H9 (cell line): ENCODE data around the gene TBC1D22A. TPM values are rescaled to one million over a fixed set of nuclear protein-coding genes. Genes with fewer than 3 reads are reported as not detected.

ENCODE experiments used
- DNase-seq: peaks from one replicate; pipeline ENCODE4 v3.0.0-alpha.2; 2017
- H2AFZ ChIP-seq: one replicate; pipeline ENCODE4 v1.6.1; 2013; ENCODE audit warnings: mild to moderate bottlenecking, low read length, control low read depth, moderate library complexity
- H2AK5ac ChIP-seq: 2 replicates; pipeline ENCODE4 v1.6.1; 2013; ENCODE audit warnings: low read length, control low read depth, mixed read lengths; ENCODE audit not compliant: insufficient read length
- H2BK120ac ChIP-seq: one replicate; pipeline ENCODE4 v1.6.1; 2013; ENCODE audit warnings: low read depth, mild to moderate bottlenecking, low read length, control low read depth, inconsistent platforms; ENCODE audit not compliant: poor library complexity, severe bottlenecking
- H2BK12ac ChIP-seq: 2 replicates; pipeline ENCODE4 v1.6.1; 2013; ENCODE audit warnings: low read length, control low read depth, mixed read lengths, low read depth; ENCODE audit not compliant: insufficient read length
- H2BK15ac ChIP-seq: 2 replicates; pipeline ENCODE4 v1.6.1; 2013; ENCODE audit warnings: low read depth, low read length, control low read depth
- H2BK20ac ChIP-seq: one replicate; pipeline ENCODE4 v1.6.1; 2013; ENCODE audit warnings: low read depth, mild to moderate bottlenecking, low read length, control low read depth, inconsistent platforms; ENCODE audit not compliant: poor library complexity, severe bottlenecking
- H2BK5ac ChIP-seq: 2 replicates; pipeline ENCODE4 v1.6.1; 2013; ENCODE audit warnings: low read length, control low read depth, mixed read lengths; ENCODE audit not compliant: insufficient read length
- H3K14ac ChIP-seq: 2 replicates; pipeline ENCODE4 v1.6.1; 2013; ENCODE audit warnings: low read length, control low read depth; ENCODE audit not compliant: insufficient read depth
- H3K18ac ChIP-seq: 2 replicates; pipeline ENCODE4 v1.6.1; 2013; ENCODE audit warnings: low read depth, mild to moderate bottlenecking, mixed read lengths, low read length, control low read depth; ENCODE audit not compliant: insufficient read length
- H3K23ac ChIP-seq: 2 replicates; pipeline ENCODE4 v1.6.1; 2013; ENCODE audit warnings: low read length, control low read depth, mixed read lengths, low read depth; ENCODE audit not compliant: insufficient read length
- H3K23me2 ChIP-seq: 2 replicates; pipeline ENCODE4 v1.6.1; 2013; ENCODE audit warnings: low read depth, mild to moderate bottlenecking, mixed read lengths, low read length, control low read depth; ENCODE audit not compliant: insufficient read length, poor library complexity, severe bottlenecking
- H3K27ac ChIP-seq: 2 replicates; pipeline ENCODE4 v1.5.1; 2013; ENCODE audit warnings: low read length, control low read depth, mixed read lengths, low read depth; ENCODE audit not compliant: insufficient read length
- H3K27me3 ChIP-seq: 2 replicates; pipeline ENCODE4 v1.6.1; 2013; ENCODE audit warnings: low read length, control low read depth, inconsistent platforms; ENCODE audit not compliant: insufficient read depth
- H3K4ac ChIP-seq: 2 replicates; pipeline ENCODE4 v1.6.1; 2013; ENCODE audit warnings: low read depth, mild to moderate bottlenecking, control low read depth, inconsistent platforms, low read length, moderate library complexity
- H3K4me1 ChIP-seq: 2 replicates; pipeline ENCODE4 v1.6.1; 2013; ENCODE audit warnings: low read length, control low read depth, inconsistent platforms; ENCODE audit not compliant: insufficient read depth
- H3K4me2 ChIP-seq: 2 replicates; pipeline ENCODE4 v1.6.1; 2013; ENCODE audit warnings: low read length, control low read depth, mixed read lengths; ENCODE audit not compliant: insufficient read length, insufficient read depth
- H3K56ac ChIP-seq: 2 replicates; pipeline ENCODE4 v1.6.1; 2013; ENCODE audit warnings: low read depth, mild to moderate bottlenecking, mixed read lengths, low read length, control low read depth; ENCODE audit not compliant: insufficient read length
- H3K79me1 ChIP-seq: 2 replicates; pipeline ENCODE4 v1.6.1; 2013; ENCODE audit warnings: low read depth, mild to moderate bottlenecking, moderate library complexity, low read length, control low read depth, inconsistent platforms; ENCODE audit not compliant: insufficient read depth, poor library complexity, severe bottlenecking
- H3K79me2 ChIP-seq: 2 replicates; pipeline ENCODE4 v1.6.1; 2013; ENCODE audit warnings: low read length, control low read depth, inconsistent platforms; ENCODE audit not compliant: insufficient read depth
- H3K9ac ChIP-seq: 2 replicates; pipeline ENCODE4 v1.6.1; 2013; ENCODE audit warnings: low read length, control low read depth, mixed read lengths; ENCODE audit not compliant: insufficient read length; ENCODE audit errors: extremely low read depth
- H3K9me3 ChIP-seq: one replicate; pipeline ENCODE4 v1.6.1; 2013; ENCODE audit warnings: low read depth, low read length, inconsistent platforms; ENCODE audit not compliant: control insufficient read depth
- H3T11ph ChIP-seq: one replicate; pipeline ENCODE4 v1.6.1; 2013; ENCODE audit warnings: mild to moderate bottlenecking, low read length, control low read depth, inconsistent platforms
- H4K20me1 ChIP-seq: one replicate; pipeline ENCODE4 v1.6.1; 2013; ENCODE audit not compliant: control insufficient read depth, insufficient read length, insufficient read depth
- H4K5ac ChIP-seq: 2 replicates; pipeline ENCODE4 v1.6.1; 2013; ENCODE audit warnings: low read depth, mild to moderate bottlenecking, mixed read lengths, low read length, control low read depth; ENCODE audit not compliant: insufficient read length
- H4K8ac ChIP-seq: replicated peaks from 2 replicates; pipeline ENCODE4 v1.6.1; 2013; ENCODE audit warnings: low read length, control low read depth, mixed read lengths, low read depth; ENCODE audit not compliant: insufficient read length
- H4K91ac ChIP-seq: 2 replicates; pipeline ENCODE4 v1.6.1; 2013; ENCODE audit warnings: low read depth, mild to moderate bottlenecking, moderate library complexity, mixed read lengths, low read length, control low read depth; ENCODE audit not compliant: insufficient read length
- H3K27ac Mint-ChIP-seq, 3 experiments: 2 replicates in 2 of 3; 3 replicates in 1 of 3; pipeline ENCODE4 v1.8.0; 2020 to 2021; ENCODE audit warnings: mixed read lengths in 3 of 3, mild to moderate bottlenecking in 1 of 3, moderate library complexity in 1 of 3
- H3K27me3 Mint-ChIP-seq: 2 replicates; pipeline ENCODE4 v1.8.0; 2021; ENCODE audit warnings: low read depth, mild to moderate bottlenecking, moderate library complexity, mixed read lengths
- H3K36me3 Mint-ChIP-seq, 3 experiments: 2 replicates in 2 of 3; 3 replicates in 1 of 3; pipeline ENCODE4 v1.8.0; 2020 to 2021; ENCODE audit warnings: low read depth in 3 of 3, mixed read lengths in 3 of 3; ENCODE audit not compliant: insufficient read depth in 1 of 3
- H3K4me1 Mint-ChIP-seq, 2 experiments: 2 replicates each; pipeline ENCODE4 v1.8.0; 2020; ENCODE audit warnings: mixed read lengths in 2 of 2
- H3K4me3 Mint-ChIP-seq, 2 experiments: 2 replicates in 1 of 2; 3 replicates in 1 of 2; pipeline ENCODE4 v1.8.0; 2020 to 2021; ENCODE audit warnings: mild to moderate bottlenecking in 2 of 2, mixed read lengths in 2 of 2, moderate library complexity in 1 of 2
- H3K9me3 Mint-ChIP-seq, 2 experiments: 2 replicates in 1 of 2; 3 replicates in 1 of 2; pipeline ENCODE4 v1.8.0; 2020; ENCODE audit warnings: mild to moderate bottlenecking in 2 of 2, mixed read lengths in 2 of 2, moderate library complexity in 1 of 2
- WGBS: extraction: QIAGEN DNeasy Blood & Tissue Kit; methylation state at CpG from one replicate; pipeline ENCODE4 v1.1.7; 2013; ENCODE audit warnings: missing lambda C conversion rate, low lambda C conversion rate, mixed read lengths; ENCODE audit not compliant: insufficient read length; ENCODE audit errors: extremely low coverage; 5-methylcytosine and 5-hydroxymethylcytosine counted together
- total RNA-seq: library from RNA; stranded (reverse); gene quantifications from 2 replicates; pipeline ENCODE4 v1.2.1, GENCODE V29; 2021
- TF ChIP-seq, protein P1 (sequence below): fragments of 200-600 bp; sonication (generic); conservative IDR thresholded peaks from 3 replicates; pipeline ENCODE4 v1.8.0; 2021; ENCODE audit warnings: antibody characterized with exemption, mild to moderate bottlenecking

Gene TBC1D22A
- total RNA-seq, 1 experiment from 2014 or later, result 20.8 TPM

- H3K27me3 ChIP-seq, result no peaks in the 10 kb centered on the region
- no peak for DNase-seq
- no peak overlapping the region for H2AFZ ChIP-seq
- no peak overlapping the region for H3K9ac ChIP-seq
- H3K4ac ChIP-seq, result no peak overlapping the region
- H3K4me2 ChIP-seq, result no peak overlapping the region
- H3K23ac ChIP-seq, result no peak overlapping the region
- no peak overlapping the region for H2AK5ac ChIP-seq
- H4K91ac ChIP-seq, result no peak overlapping the region
- no peak overlapping the region for H2BK20ac ChIP-seq
- no peak overlapping the region for H3K18ac ChIP-seq
- no peak overlapping the region for H3K4me3 Mint-ChIP-seq
- TF ChIP-seq, protein P1, sequence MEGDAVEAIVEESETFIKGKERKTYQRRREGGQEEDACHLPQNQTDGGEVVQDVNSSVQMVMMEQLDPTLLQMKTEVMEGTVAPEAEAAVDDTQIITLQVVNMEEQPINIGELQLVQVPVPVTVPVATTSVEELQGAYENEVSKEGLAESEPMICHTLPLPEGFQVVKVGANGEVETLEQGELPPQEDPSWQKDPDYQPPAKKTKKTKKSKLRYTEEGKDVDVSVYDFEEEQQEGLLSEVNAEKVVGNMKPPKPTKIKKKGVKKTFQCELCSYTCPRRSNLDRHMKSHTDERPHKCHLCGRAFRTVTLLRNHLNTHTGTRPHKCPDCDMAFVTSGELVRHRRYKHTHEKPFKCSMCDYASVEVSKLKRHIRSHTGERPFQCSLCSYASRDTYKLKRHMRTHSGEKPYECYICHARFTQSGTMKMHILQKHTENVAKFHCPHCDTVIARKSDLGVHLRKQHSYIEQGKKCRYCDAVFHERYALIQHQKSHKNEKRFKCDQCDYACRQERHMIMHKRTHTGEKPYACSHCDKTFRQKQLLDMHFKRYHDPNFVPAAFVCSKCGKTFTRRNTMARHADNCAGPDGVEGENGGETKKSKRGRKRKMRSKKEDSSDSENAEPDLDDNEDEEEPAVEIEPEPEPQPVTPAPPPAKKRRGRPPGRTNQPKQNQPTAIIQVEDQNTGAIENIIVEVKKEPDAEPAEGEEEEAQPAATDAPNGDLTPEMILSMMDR, result no peak
- H3K36me3 Mint-ChIP-seq, result peaks cover 6 to 19% (median 13%) of the 10 kb centered on the region in 3 experiments; a peak in 6 of 7 replicates
- no peak overlapping the region for H2BK5ac ChIP-seq
- H4K20me1 ChIP-seq, result peaks cover 2% of the 10 kb centered on the region
- no peak overlapping the region for H4K8ac ChIP-seq
- H3K79me1 ChIP-seq, result no peaks in the 10 kb centered on the region
- no peaks in the 10 kb centered on the region for H3K23me2 ChIP-seq
- no peak overlapping the region for H3T11ph ChIP-seq
- no peak overlapping the region for H3K14ac ChIP-seq
- no peaks in the 10 kb centered on the region for H3K27me3 Mint-ChIP-seq
- peaks cover 49 to 52% of the 10 kb centered on the region in 2 experiments for H3K4me1 Mint-ChIP-seq
- H3K27ac ChIP-seq, result no peak overlapping the region
- peaks cover 7 to 16% of the 10 kb centered on the region in 2 experiments; a peak in 4 of 5 replicates for H3K9me3 Mint-ChIP-seq
- WGBS, result no CpG with 5 or more reads among the region's 5 CpGs
- H2BK120ac ChIP-seq, result no peak overlapping the region
- no peak overlapping the region; a peak in 1 of 7 replicates for H3K27ac Mint-ChIP-seq
- no peak overlapping the region for H4K5ac ChIP-seq
- no peak overlapping the region for H3K56ac ChIP-seq
- no peak overlapping the region for H2BK12ac ChIP-seq
- no peak overlapping the region for H2BK15ac ChIP-seq
- H3K79me2 ChIP-seq, result no peaks in the 10 kb centered on the region
- peaks cover 6% of the 10 kb centered on the region for H3K9me3 ChIP-seq
- peaks cover 3% of the 10 kb centered on the region; the same call in 1 of the 2 replicates for H3K4me1 ChIP-seq
Observed at GRCh38 chr22:47098121-47098520, 335.7 kb downstream of the TBC1D22A start.
